ENCODE data around the gene THSD4.

THSD4 gene

DNA sequence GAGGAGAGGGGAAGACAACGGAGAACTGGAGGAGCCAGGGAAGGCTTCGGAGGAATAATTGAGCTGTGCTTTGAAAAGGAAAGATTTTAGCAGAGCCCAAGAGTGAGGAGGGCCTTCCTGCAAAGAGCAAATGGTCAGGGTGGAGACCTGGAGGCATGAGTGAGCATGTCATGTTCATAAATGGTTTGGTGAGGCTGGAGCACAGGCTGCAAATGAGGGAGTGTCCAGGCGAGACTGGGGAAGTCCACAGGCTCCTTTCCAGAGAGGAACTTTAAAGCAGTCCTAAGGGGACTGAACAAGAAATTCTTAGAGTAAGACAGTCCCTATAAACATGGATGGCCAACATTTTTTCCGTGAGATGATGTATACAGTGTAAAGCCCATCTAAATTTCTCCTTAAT is 108.8 kb downstream of the THSD4 start:
- DNase-seq (ENCODE audit: low read depth in 2 of 2): no peak

DNA sequence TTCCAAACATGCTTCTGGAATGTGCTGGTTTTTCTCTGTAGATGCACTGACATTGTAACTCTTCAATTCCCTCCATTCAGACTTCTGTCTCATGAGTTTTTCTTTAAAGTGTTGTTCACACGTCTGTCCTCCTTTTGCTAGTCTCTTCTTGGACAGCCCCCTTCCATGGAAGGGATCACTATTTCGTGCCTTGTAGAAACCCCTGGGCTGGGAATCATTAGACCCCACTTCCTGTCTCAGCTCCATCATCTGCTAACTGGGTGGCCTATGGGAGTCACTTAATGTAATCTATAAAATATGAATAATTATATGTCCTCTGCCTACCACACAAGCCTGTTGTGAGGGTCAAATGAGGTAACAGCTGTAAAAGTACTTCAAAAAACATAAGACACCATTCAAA is 110.6 kb downstream of the THSD4 start:
- DNase-seq (ENCODE audit: low read depth in 2 of 2): no peak

DNA sequence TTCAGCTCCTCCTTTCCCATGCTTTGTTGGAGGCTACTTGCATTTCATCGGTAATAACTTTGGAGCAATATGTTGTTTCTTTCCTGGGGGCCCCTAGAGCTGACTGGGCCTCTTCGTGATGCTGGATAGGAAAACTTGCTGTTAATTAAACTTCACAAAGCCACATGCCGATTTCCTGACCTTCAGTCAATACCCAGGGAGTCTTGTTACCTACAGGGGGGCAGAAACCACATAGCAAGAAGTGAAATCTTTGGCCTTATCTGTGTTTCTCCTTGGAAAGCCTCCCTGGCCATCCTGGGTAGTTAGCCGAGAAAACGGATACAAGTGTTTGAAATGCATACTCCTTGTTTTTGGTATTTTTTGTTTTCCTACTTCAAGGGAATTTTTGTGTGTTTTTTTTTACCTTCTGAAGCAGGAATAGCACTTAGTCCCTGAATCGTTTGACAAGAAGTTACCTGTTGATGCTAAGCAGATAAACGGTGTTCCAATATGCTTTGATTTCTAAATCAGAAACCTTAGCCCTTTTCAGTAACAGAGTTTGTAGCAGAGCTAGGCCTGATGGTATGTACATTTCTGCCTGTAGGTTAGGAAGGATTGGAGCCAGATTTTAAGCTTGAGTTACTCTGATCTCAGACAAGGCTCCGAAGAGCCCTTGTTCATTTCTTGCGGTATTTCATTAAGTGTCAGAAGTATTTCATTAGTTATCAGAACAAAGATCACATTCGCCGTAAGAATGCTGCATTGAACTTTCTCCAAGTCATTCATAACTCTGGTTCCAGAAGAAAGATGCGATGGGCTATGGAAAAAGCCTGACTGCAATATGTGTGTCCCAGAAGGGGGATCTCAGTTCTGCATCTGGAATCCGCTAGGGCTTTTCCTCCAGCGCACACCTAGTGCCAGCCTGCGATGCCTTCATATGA is 111.5 kb downstream of the THSD4 start:
- no peak for DNase-seq (ENCODE audit: low read depth in 2 of 2)

DNA sequence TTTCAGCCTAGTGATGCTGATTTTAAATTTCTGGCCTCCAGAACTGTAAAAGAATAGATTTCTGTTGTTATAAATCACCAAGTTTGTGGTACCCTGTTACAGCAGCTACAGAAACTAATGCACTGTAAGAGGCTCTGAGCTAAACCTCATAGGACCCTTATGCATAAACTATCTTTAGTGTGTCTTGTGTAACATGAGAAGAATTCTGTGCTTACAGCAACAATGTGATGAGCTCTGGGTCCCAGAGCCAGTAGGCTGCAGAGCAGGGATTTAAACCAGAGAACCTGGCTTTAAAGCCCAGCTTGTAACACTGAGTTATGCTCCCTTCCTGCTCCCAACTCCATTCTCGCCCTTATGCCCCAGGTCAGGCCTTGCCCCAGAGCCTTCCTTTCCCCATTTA is 113.1 kb downstream of the THSD4 start:
- DNase-seq (ENCODE audit: low read depth in 2 of 2): no peak

DNA sequence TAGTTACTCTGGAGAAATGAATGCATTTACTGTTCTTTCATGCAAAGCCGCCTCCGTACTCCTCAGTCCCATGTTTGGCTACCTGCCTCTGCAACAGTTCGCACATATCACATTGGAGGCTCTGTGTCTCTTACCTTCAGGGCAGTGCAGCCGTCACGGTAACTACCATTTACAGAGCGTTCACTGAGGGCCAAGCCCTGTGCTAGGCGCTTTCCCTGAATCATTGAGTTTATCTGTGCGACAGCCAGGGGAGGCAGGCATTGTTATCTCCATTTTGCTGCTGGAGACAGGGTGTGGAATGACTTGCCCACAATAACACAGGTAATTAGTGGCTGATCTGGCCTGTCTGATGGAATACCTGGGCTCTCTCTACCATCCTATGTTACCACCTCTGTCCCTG is 115.0 kb downstream of the THSD4 start:
- DNase-seq (ENCODE audit: low read depth in 2 of 2): no peak

DNA sequence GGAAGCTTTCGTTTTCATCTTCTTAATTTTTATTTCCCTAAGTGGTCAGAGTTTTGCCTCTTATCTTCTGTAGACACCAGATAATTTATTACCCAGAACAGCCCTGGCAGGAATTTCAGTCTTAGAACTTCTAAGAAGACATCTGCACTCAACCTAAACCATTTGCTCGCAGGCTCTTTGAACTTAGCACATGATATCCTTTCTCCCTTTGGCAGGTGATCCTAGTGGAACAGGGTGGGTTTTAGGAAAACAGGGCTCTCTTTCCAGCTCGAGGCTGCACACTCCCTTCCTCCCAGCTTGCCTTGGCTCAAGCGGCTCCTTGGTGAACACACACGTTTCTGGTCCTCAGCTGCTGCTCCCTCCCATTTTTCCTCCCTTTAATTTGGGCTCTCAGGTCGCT is 116.5 kb downstream of the THSD4 start:
- no peak for DNase-seq (ENCODE audit: low read depth in 2 of 2)

DNA sequence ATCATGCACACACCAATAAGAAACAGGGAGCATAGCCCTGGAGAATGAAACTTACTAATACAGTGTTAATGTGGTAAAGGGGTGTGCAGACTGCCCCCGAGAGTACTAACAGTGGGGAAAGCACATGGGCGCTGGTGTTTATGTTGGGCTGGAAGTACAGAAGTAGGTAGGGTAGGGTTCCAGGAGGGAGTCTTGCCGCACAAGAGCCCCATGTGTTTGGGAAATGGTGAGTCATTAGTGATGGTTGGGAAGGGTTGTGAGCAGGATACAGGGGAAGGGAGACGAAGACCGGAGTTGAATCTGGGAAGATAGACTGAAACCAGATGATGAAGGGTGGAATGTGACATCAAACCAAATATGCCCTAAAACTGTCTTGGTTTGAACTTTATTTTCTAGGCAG is 117.1 kb downstream of the THSD4 start:
- no peak for DNase-seq (ENCODE audit: low read depth in 2 of 2)

DNA sequence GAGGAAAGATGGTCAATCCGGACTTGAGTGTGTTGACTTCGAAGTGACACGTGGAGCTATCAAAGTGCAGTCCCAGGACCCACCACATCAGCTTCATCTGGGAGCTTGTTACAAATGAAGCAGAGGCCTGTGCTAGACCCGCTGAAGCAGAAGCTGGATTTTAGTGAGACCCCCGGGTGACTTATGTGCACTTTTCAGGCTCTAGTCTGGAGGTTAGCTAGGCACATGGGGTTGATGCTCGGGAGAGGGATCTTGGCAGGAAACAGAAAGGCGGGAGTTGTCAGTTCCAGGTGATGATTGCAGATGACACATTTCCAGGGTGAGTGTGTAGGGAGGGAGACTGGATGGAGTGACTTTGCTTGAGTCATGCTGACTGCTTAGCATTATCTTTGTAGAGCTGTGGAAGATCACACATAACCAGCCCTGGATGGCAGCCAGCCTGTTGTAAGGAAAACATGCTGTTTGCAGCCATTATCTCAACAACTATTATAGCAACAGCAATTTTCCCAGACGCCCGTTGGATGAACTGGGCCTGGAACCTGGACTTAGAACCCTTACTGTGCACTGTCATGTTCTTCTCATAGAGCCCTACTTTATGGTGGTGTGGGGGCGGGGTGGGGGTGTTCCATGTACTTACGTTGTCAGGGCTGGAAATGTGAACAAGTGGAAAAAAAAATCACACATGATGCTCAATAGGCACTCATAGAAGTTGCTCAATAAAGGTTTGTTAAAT is 122.4 kb downstream of the THSD4 start:
- DNase-seq (ENCODE audit: low read depth in 2 of 2): no peak

DNA sequence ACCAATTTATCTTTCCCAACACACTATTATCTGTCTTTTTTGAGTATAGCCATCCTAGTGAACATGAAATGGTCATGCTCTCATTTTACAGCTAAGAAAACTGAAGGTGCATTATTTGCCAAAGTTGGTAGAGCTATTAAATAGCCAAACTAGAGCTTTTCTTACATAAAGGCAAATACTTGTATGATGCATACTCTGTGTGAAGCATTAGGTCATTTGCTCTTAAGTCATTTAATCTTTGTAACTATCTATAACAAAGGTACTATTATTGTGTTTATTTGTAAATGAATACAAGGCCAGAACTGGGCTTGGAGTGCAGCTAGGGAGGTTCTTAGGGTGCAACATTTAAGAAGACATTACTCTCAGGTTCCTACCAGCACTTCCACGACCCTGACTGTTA is 123.7 kb downstream of the THSD4 start:
- DNase-seq (ENCODE audit: low read depth in 2 of 2): no peak

DNA sequence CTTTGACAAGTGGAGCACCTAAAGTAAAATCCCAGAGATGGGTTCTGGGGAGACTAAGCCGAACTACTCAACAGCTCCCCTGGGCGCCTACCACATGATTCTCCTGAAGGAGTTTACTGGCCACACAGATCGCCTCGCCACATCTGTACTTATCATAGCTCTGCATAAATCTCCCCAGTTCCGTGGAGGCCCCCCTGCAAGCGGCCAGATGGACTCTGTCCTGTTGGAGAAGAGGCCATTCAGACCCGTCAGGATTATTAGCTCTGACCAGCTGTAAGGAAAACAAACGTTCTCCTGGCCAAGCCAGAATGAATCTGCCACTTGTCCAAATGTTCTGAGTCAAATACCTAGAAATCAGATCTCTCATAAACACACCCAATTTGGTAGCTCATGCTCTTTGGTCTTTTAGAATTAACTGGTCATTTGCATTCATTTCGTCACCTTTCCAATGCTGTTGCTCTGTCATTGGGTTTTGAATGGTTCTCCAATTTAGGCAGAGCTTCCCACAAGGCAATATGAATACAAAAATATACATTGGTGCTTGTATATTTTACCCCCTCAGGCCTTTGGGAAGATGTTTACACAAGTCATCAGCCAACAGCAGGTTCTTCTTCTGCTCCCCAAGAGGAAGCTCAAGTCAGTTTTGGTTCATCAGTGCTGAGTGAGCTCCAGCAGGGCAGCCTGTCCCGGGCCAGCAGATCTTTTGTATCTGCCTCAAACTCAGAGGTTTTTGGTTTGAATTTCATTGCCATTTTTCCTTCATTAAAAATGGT is 124.5 kb downstream of the THSD4 start:
- DNase-seq (ENCODE audit: low read depth in 2 of 2): no peak

DNA sequence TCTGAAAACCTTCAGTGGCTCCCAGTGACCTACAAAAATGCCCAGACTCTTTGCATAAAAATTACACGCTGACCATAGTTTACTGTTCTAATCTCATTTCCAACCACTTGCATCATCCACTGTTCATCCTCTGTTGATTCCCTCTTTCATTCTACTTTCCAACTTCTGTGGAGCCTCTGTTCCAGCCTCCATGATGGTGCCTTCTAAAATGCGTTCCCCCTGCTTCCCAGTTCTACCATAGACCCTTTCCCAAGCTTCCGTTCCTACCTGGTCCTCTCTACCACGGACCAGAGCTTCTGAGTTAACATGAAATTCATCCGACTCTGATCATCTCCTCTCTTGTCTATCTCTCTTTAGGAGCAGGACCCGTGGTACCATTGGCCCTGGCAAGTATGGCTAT is 127.0 kb downstream of the THSD4 start:
- DNase-seq (ENCODE audit: low read depth in 2 of 2): no peak

DNA sequence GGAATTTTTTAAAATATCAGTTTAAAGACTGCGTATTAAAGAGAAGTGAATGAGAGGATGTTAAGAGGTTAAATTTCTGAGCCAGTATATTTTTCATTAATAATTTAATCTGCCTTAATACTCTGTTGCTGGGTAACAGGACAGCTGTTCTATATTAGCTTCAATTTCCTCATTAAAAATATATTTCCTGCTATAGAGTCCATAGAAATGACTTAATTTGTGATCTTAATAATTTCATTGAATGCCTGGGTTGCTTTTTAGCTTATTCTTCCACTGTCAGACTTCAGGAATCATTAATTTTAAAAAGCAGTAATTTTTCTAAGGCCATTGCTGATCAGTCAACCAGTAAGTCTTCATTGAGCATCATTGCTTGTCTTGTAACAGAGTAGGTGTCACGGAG is 129.0 kb downstream of the THSD4 start:
- DNase-seq (ENCODE audit: low read depth in 2 of 2): no peak

DNA sequence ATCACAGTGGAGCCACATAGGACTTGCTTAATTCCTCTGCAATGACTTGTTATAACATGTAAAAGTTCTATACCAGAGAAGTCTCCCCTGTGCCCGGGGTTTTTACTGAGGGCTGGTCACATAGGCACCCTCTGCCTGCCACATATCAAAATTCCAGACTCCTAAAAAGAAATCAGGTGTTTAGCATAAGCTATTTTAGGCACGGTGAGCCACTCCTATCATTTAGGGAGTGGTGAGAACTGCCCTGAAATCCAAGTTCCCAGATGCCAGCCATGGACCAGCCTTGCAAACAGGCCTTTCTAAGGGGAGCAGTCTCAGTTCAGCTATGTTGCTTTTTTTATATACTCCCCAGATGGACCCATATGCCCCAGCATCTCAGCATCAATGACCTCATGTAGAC is 130.3 kb downstream of the THSD4 start:
- no peak for DNase-seq (ENCODE audit: low read depth in 2 of 2)

DNA sequence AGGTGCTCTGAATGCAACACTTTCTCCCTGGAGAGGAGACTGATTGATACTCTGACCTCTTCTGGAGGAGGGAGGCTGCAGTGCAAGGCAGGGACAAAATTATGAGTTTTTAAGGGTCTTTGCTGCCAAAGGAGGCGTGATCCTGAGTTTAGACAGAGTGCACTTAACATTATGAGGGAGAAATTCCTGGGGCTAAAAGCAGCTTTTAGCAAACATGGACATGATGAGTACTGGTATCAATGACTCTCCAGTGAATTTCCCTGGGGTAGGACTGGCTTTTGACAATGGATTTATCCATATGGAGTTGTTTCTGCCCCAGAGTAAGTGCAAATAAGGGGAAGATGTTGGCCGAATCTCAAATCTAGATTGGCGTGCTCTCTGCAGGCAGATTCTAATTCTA is 133.1 kb downstream of the THSD4 start:
- no peak for DNase-seq (ENCODE audit: low read depth in 2 of 2)

DNA sequence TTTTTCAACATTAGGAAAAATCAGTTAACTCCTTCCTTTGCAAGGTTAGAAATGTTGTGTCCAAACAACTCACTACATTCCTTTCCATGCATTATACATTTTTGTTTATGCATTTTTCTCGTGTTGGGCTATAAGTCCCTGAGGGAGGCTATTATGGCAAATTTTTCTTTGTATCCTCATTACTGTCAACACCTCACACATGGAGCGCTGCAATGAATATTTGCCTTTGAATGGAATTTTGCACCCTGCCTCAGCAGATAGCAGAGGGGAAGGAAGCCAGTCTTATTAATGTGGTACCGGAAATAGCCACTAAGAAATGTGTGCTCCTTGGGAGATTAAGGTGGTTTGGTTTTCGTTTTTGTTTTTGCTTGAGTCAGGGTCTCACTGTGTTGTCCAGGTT is 134.7 kb downstream of the THSD4 start:
- no peak for DNase-seq (ENCODE audit: low read depth in 2 of 2)

DNA sequence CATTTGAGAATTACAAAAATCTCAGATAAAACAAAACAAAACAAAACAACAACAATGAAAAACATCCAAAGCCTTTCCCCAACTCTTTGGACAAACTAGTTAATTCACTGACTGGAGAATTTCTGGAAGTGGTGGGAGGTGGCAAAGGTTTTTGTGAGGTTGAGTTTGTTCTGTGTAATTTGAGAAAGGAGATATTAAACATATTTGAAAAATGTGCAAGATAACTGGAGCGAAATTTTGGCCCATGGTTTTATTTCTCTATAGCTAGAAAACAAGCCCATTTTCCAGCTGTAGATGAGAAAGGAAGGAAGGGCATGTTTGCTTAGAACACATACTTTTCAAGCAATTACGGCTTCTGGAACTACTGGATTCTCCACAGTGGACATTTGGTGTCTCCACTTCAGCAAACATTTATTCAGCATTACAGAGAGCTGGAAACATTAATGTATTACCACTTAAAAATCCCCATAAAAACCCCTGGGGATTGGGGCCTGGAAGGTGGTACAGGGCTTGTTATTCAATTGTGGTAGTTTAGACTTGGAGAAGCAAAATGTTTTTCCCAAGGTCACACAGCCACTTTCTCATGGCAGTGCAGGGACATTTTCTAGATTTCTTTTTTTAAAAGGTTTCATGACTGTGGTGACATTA is 135.8 kb downstream of the THSD4 start:
- DNase-seq (ENCODE audit: low read depth in 2 of 2): no peak

DNA sequence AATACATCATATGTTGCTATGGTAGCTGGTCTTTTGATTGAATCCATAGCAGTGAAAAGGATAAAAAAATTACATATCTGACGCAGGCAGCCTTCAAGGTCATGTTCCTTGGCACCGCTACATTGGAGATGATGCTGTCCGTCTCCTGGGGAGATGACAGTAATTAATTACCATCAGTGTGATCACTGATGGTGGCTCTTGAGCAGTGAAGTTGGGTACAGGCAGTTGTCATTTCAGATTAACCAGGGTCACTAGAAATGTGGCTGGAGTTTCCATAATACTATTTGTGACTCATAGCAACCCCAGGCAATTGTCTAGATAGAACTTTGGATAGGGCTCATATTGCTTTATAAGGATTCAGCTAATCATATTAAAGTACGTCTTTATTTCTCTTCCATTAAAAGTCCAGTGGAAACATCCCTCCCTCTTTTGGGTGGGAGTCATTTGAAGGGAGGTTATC is 136.3 kb downstream of the THSD4 start:
- no peak for DNase-seq (ENCODE audit: low read depth in 2 of 2)

DNA sequence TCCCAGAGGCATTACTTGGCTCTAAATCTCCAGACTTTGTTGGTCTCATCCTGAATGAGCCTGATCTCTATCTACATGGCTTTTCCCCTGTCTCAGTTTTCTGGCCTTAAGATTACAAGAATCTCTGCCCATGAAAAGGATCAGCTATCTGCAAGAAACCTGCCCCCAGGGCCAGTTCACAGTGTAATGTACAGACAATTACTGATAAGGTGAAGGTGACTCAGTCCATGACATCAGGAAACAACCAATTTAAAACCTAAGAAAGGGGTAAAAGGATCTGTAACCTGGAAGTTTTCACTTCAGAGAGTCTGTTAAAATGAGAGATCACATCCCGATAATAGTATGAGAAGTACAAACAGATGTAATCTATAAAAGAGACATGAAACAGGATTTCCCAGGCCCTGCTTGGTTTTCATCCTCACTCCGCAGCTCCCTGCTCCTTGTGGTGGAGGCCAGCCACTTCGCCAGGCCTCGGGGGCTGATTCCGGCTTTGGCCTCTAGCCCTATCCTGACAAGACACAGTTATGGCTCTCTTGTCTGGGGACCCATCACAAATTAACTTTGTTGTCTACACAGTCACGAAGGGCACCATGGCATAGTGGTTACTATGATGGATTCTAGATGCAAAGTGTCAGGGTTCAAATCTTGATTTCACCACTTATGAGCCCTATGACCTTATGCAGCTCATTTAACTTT is 136.9 kb downstream of the THSD4 start:
- DNase-seq (ENCODE audit: low read depth in 2 of 2): no peak

DNA sequence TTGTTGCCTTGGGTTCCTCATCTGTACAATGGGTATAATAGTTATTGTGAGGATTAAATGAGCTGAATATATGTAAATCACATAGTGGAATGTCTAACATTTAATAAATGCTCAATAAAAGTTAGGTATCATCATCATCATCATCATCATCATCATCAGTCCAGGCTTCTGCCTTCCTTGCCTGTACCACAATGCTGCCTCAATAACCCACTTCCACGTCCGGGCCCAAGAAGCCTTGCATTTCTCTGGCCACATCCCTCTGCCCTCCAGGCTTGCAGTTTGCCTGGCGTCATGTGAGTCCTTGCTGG is 137.4 kb downstream of the THSD4 start:
- no peak for DNase-seq (ENCODE audit: low read depth in 2 of 2)

DNA sequence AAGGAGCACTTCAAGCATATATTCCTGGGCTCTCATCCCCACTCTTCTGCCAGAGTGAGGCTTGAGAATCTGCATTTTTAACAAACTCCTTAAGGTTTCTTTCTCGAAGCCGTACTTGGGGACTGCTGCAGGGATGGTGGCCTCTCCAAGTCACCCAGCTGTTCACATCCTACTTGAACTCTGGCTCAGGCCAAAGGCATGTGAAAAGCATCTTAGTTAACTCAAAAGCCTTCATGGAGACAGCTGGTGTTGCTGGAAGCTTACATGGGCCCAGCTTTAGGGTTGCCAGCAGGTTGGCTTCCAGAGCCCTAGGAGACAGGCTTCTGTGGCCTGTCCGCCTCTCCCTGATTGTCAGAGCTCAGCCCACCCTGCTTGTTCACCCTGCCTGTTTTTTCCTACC is 139.2 kb downstream of the THSD4 start:
- no peak for DNase-seq (ENCODE audit: low read depth in 2 of 2)

DNA sequence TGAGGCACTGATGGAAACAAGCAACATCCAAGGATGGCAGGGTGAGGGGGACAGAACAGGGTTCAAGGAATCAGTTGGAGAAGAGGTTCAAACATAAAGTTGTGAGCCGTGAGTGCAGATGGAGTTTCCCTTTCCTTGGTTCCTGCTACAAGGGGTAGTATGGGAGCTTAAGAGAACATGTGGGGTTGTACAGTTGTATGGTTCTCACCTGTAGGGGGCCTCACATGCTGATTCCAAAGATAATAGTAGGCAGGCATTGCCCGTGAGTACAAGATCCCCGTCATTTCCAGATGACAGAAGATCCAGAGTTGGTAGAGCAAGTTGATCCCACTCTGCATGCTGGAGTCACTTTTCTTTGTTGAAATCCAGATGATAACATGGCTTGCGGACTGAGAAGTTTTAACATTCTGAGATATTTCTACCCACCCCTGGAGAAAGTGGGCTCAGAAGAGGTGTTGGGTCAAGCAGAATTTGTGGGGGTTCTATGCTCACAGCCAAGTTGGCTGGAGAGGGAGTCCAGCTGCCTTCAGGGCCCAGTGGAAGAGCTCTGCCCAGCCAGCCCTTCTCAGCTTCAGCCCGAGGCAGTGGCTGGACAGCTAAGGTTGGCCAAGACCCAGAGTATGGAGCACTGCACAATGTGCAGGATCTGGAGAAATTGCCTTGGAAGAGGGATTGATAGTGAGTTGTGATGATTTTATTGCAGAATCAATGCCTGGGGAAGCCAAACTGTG is 141.8 kb downstream of the THSD4 start:
- no peak for DNase-seq (ENCODE audit: low read depth in 2 of 2)

All from stimulated activated CD4-positive, alpha-beta T cell treated with anti-CD3 and anti-CD28 coated beads, Interleukin-1b, Interleukin-23, amount 100 ng/mL, for 1 hour (primary cell).